RCC 7860 (cell line): Measurements from ENCODE around the gene SSBP3.

Experiments
- DNase-seq: peaks from one replicate; pipeline ENCODE4 v3.0.0-alpha.2; 2015; ENCODE audit warnings: low spot score
- FAIRE-seq: peaks from 2 replicates; lab custom pipeline; 2012; peaks lifted over from hg19 to GRCh38; lab: Jason Lieb, UNC

SSBP3 gene

DNA sequence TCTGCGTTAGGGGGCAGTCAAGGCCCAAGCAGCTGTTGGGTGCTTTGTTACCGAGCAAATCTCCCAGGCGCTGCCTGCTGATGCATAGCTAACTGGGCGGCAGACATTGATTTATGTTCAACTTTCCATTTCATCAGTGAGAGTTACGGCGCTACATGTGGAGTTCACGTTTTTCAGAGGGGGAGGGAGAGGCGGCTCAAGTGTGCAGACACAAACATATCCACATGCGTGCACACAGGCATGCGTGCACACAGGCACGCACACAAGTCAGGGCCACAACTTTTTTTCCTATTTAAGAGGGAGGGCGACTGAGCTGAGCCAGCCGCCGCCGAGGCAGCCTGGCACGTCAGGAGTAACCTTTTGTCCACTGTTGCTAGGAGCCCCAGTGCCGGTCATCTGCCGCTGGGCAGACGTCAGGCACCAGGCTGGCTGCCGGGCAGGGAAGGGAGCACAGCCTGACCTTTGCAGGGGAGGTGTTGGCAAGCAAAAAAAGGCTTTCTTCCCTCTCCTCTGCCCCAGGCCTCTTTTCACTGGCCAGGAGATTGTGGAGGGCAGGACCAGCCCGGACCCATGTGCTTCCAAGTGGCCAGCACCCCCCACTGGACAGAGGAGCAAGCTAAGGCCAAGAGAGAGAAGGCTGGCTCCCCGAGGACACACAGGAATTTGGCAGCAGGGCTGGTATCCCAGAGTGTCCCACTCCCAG, 133.0 kb downstream of the SSBP3 start:
- FAIRE-seq (peak; percentile 79), DNase-seq (peak; percentile 90)

DNA sequence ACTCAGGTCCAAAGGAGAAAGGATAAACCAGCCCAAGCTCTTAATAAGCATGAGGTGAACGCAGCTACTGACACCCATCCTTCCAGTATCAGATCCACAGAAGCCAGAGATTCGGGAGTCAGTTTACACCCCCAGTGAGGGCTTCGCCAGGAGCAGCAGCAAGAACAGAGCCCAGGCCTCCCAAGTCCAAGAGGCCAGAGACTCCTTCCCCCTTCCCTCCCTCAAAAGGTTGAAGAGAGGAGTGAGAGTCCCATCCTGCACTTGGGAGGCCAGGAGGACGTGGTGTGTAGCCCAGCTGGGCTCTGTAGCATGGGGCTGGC, 133.5 kb downstream of the SSBP3 start:
- no peak for DNase-seq
- FAIRE-seq: no peak

GRCh38 chr1:54272134-54272533, 134.1 kb downstream of the SSBP3 start:
- DNase-seq (no peak), FAIRE-seq (no peak)

DNA sequence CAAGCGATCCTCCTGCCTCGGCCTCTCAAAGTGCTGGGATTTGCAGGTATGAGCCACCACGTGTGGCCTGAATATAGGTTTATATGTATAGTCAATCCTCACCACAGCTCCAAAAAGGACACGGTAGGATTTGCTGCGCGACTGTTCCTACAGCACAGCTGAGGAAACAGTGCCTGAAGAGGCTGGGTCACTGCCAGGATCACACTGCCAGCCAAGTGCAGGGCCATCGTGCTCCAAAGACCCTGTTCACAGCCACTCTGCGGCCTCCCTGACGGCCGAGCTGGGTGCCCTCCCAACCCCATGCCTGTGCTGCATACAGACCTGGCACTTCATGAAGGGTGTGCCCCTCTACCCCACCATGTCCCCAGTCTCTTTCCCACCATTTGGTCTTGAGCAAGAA, 134.9 kb downstream of the SSBP3 start:
- no peak for FAIRE-seq
- DNase-seq: no peak

DNA sequence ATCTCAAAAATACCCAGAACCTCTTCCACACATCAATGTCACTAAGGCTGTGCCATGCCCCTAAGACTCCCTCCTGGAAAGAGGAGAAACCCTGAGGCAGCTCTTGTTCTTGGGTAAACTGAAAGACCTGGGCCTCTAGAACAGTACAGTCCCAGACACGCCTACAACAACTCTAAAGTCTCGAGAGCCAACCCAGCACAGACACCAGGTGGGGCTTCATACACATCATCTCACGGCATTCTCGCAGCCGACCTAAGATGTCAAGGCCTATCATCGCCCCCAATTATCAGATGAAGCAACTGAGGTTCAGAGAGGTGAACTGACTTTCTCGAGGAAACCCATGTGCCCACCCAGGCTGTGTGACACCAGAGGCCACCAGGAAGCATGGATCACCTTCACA, 135.7 kb downstream of the SSBP3 start:
- no peak for DNase-seq
- FAIRE-seq: no peak

DNA sequence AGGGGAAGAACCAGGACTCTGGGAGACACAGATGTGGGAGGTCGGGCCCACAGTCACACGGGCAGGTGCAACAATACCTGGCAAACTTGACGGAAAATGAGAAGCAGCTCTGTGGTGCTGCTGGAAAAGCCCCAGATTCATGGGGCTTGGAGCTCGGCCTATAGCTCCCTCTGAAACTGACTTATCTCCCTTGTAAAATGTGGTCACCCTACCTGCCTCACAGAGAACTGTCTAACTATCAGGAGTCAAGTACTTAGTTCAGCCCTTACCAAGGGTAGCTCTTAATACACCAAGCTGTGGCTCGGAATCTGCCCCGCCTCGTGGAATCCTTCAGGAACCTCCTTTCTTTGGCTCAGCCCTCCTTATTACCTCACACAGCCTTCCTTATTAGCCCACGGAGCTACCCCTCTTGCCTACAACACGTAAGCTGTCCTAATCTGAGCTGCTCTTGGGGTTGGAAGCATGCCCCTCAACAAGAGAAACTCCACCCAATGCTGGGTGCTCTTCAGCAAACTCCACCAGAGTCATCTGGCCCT, 137.4 kb downstream of the SSBP3 start:
- FAIRE-seq: no peak
- no peak for DNase-seq

- FAIRE-seq (no peak), DNase-seq (no peak)
Measured at GRCh38 chr1:54267815-54268761, 138.1 kb downstream of the SSBP3 start.

DNA sequence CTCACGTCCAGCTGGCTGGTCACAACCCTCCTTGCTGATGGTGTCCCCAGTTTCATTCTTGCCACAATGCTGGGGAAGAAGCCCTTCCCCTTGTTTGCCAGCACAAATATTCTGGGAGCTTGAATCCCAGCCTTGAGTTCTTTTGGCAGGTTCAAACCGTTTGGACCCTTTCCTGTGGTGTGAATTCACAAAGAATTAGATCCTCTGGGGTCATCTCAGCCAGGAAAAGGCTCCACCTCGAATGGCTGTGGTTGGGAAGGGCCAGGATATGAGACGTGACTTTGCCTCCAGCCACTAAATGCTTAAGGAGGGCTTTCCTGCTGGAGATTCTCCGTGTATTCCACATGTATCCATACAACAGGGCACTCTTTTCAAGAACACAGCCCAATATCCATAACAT, 139.3 kb downstream of the SSBP3 start:
- FAIRE-seq (no peak), DNase-seq (no peak)

DNA sequence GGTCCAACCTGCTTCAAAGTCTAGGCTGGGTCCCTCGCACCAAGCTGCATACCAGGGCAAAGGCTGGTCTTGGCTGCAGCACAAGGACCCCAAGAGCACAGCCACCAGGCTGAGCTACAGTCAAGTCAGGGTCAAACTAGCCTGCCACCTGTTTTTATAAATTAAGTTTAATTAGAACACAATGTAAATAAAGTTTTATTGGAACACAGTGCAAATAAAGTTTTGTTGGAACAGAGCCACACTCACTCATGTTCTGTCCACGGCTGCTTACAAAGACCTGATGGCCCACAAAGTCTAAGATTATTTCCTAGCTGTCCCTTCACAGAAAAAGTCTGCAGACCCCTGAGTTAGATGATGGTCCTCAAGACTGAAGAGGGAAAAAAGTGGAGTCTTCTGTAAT, 140.0 kb downstream of the SSBP3 start:
- FAIRE-seq: no peak
- DNase-seq: no peak

- no peak for FAIRE-seq
- DNase-seq: no peak
Measured at GRCh38 chr1:54265659-54266058, 140.5 kb downstream of the SSBP3 start.

DNA sequence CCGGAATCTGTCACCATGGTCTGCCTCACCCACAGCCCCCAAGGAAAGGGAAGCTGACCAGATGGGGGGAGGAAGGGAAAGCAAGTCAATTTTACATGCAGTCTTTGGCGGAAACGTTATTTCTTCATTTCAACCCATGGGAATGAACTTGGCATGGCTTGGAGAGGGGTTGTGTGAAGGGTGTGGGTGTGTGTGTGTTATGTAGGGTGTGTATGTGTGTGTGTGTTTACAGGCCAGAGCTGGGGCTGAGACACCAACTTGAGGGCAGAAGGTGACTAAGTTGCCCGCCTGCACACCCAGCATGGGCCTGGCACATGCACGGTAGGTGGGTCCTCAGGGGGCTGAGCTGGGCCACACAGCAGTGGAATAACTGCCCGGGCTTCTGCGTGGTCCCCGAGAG, 141.1 kb downstream of the SSBP3 start:
- FAIRE-seq (no peak), DNase-seq (no peak)

GRCh38 chr1:54263601-54264226, 142.5 kb downstream of the SSBP3 start:
- no peak for DNase-seq
- no peak for FAIRE-seq

- no peak for DNase-seq
Measured at GRCh38 chr1:54262244-54262643, 143.9 kb downstream of the SSBP3 start.

DNA sequence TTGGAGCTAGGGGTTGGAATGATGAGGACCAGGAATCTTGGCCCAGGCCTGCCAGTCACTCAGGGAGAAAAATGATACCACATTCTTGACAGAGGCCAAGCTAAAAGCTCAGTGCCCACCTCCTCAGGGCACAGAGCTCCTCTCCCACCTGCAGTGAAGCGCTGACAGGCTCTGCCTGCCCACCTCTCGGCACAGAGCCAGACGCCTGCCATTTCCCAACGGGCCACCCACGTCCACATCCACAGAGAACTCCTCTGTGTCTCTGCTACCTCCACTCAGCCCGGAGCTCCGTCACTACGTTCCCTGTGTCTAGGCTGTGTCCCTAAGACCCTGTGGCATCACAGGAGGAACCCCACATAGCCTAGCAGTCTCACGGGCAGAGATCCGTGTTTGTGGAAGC, 145.4 kb downstream of the SSBP3 start:
- DNase-seq (no peak), FAIRE-seq (no peak)

More at GRCh38 chr1:54262244-54262643, 143.9 kb downstream of the SSBP3 start:
- FAIRE-seq: no peak

DNA sequence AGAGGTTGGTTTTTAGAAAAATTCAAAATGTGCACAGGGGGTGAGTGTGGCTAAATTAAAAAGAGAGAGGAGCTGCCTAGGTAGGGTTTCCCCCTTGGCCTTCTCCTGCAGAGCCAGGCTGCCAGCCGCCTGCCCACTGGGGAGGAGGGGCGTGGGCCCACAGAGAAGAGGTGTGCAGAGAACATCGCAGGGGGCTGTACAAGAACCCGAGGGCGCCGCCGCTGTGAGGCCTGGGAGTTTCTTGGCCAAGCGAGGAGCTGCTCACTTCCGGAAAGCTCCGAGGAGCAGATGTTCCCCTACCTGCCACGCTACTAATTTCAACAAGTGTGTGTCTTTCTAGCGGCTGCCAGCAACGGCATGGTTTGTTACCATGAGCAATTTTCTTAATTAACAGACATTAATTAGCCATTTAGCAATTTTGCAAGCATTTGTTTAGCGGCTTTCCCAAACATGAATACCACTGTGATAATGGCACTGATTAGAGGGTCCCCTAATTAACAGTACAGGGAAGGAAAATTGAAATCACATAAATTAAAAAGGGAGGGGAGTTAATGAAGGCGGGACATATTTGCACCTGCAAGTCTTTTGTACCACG, 146.6 kb downstream of the SSBP3 start:
- FAIRE-seq (no peak), DNase-seq (no peak)

DNA sequence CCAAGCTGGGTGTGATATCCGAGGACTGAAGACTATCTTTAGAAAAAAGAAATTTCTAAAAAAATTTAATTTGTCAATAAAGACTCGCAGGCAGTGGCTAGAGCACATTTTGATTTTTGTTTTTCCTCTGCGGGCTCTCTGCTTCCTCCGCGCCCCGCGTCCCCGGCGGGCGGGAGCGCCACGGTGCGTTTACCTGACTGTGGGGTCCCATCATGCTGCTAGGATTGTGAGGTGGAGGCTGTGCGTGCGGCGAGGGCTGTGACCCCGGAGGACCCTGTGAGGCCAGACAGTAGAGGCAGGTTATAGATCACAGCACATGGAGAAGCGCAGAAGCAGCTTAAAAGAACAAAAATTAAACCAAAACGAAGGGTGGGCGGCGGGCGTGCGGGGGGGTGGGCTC, 148.3 kb downstream of the SSBP3 start:
- DNase-seq: no peak
- FAIRE-seq: no peak

DNA sequence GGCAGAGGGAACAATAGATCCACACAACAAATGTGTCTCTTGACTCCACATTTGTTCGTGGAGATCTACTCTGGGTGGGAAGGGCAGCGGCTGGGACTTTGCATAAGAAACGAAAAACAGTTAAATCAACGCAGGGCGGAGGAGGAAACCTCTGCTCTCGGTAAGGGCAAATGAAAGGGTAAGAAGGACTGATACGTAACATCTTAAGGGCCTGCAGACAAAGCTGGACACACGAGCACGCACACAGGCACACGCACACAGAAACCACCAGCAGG, 148.9 kb downstream of the SSBP3 start:
- FAIRE-seq (no peak), DNase-seq (no peak)

DNA sequence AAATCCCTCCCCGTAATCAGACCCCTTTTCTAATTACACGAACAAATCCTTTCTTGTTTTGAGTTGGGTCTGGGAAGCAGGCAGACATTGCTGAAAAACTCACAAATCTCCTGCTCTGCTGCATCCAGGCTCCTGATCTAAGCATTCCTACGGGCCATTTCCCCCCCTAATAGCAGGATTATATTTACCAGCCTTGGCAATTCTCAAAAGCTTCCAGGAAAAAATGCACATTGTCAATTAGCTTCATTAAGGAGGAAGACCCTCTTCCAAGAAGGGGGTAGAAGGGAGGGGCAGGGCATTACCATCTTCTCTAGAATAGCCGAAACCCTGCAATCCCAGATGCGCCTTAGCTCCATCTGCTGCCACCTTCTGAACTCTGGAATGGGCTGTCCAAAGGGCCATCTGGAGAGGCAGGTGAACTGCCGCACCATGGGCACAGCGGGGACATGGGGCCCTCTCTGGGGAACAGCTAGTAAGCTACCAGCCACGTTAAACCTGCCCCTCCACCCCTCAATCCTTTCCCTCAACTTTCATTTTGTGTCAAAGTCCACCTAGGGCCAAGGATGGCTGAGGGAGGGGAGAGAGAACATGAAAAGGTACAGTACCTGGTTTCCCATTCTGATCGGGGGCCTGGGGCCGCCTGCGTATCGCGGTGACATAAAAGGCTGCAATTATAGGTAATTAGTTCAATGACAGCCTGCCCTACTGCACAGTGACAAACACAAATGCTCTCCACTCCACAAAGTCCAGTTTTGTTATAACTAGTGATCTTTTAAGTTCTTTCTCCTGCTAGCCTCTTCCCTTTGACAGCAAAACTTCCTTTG, 149.5 kb downstream of the SSBP3 start:
- no peak for DNase-seq
- no peak for FAIRE-seq

- peak; percentile 71 for DNase-seq
- FAIRE-seq: no peak
Measured at GRCh38 chr1:54255026-54255702, 151.0 kb downstream of the SSBP3 start.

DNA sequence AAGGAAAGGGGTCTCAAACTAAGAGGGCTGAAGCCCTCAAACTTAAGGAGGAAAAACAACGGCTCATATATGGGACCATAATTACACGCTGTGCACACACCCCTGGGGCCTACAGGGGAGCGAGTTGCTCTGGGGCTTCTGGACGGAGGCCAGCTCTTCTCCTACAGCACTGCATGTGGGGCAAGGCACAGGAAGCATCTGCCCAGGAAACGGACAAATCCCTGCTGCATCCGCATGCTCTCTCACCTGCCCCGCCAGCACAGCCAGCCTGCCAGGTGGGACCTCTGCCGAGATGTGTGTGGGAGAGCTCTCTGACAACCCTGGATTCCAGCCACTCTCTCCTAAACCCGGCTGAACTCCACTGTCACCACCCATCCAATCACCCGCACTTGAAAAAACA, 152.1 kb downstream of the SSBP3 start:
- DNase-seq (peak; percentile 78), FAIRE-seq (no peak)
